ENCODE data around the gene NUDCD3.

GRCh38 chr7:44482502-44483485 lies 7.7 kb downstream of the NUDCD3 start:
- TF ChIP-seq, protein P1, sequence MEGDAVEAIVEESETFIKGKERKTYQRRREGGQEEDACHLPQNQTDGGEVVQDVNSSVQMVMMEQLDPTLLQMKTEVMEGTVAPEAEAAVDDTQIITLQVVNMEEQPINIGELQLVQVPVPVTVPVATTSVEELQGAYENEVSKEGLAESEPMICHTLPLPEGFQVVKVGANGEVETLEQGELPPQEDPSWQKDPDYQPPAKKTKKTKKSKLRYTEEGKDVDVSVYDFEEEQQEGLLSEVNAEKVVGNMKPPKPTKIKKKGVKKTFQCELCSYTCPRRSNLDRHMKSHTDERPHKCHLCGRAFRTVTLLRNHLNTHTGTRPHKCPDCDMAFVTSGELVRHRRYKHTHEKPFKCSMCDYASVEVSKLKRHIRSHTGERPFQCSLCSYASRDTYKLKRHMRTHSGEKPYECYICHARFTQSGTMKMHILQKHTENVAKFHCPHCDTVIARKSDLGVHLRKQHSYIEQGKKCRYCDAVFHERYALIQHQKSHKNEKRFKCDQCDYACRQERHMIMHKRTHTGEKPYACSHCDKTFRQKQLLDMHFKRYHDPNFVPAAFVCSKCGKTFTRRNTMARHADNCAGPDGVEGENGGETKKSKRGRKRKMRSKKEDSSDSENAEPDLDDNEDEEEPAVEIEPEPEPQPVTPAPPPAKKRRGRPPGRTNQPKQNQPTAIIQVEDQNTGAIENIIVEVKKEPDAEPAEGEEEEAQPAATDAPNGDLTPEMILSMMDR (conservative IDR thresholded peaks at IDR 0.05; ENCODE audit: low read length): no peak
- no peak for TF ChIP-seq EZH2phosphoT487 (IDR thresholded peaks at IDR 0.05; ENCODE audit: borderline replicate concordance)
